MM.1S (cell line): ENCODE measurements around the gene MR1.
A peak's percentile ranks its signal among the peaks of the same experiment; 100 is the strongest.

Source experiments
- CTCF ChIP-seq: fragments of 300-600 bp; sonication (generic); IDR thresholded peaks from 2 replicates; pipeline ENCODE4 v1.5.1; 2016; ENCODE audit warnings: antibody characterized with exemption, low read length, mixed read lengths
- EZH2 ChIP-seq: fragments of 300-600 bp; sonication (generic); optimal IDR thresholded peaks from 2 replicates; pipeline ENCODE3; 2017; ENCODE audit warnings: low read depth, mild to moderate bottlenecking, antibody characterized with exemption, low read length, mixed read lengths
- EZH2phosphoT487 ChIP-seq: fragments of 300-600 bp; sonication (generic); IDR thresholded peaks from 2 replicates; pipeline ENCODE4 v1.6.1; 2018; ENCODE audit warnings: antibody characterized with exemption, low read length

DNA sequence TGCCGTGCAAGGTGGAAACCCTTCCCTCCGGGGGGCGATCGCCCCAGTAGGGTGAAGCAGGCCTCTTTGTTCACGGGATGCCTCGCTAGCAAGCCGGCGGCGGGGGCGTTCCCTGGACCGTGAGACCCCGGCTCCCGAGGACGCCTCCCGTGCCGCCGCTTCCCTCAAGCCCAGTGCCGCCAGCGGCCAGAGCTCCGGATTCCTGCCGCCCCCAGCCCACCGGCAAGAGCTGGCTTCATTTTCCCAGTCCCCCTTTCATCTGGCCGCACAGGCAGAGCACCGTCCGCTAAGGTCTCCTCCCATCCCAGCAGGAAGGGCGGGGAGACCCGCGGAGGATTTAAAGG lies 71.0 kb downstream of the MR1 start:
- peak; percentile 40; the same call in 1 of the 2 replicates for TF ChIP-seq CTCF
- no peak for TF ChIP-seq EZH2
- TF ChIP-seq EZH2phosphoT487 = no peak
